Renal pelvis (tissue), 4 donors: Measurements from ENCODE around the gene HVCN1. TPM values are rescaled to one million over a fixed set of nuclear protein-coding genes. Genes with fewer than 3 reads are reported as not detected.
A peak's percentile ranks its signal among the peaks of the same experiment; 100 is the strongest.
"Not testable (repeated sequence)": the region's sequence is repeated elsewhere in the genome, so short reads cannot be mapped to it uniquely, and the experiment has no call there.

Experiments used
- DNase-seq: peaks from one replicate; pipeline ENCODE4 v3.0.0-alpha.2; 2013
- polyA plus RNA-seq, 3 donors: library from polyadenylated mRNA; unstranded; fragments of 120-200 nt; gene quantifications; one replicate each; pipeline ENCODE4 v1.2.1, GENCODE V29; 2013; ENCODE audit not compliant: insufficient read length in 3 of 3

Gene HVCN1
- polyA plus RNA-seq, 3 donors = 9.8 to 10.2 (median 9.8) TPM

DNA sequence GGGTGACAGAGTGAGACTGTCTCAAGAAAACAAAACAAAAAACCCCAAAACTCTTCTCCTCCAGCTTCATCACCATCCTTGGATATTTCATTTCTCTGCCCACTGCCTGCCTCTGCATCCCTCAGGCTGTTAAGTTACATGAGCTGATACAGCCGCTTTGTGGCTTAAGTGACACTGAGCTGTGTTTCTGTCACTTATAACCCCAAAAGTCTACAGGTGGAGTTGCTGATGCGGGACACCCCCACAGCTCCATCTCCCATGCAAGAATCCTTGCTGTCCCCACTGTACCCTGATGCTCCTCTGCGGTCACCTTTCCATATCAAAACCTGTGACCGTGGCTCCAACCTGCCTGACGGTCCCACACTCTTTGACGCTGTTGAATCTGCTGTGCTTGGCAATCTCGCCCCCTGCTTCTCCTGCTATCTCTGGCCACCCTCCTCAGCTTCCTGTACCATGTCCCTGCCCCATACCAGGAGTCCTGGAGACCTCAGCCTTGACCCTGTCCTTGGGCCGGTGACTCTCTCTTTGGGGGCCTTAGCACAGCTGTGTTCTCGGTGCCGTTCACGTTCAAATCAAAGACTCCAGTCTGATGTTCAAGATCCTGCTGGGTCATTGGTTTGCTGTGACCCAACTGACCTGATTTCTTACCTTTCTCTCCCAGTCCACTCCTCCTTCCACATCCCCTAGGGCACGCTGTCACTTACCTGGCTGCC lies 20.3 kb downstream of the HVCN1 start:
- DNase-seq = no peak

DNA sequence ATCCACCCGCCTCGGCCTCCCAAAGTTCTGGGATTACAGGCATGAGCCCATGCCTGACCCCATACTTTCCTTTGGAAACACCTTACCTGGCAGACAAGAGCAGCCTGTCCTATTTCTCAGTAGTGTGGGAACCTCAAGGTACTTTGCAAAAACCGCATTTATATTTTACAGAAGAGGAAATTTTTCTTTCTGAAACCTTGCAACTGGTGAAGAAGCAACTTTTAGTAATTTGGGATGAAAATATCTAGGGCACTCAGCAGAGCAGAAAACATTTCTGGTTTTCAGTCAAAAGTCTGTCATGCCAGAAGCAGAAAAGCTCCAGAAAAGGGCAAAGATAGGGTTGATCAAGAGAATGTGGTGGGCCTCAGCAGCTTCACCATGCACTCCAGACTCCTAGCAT lies 21.2 kb downstream of the HVCN1 start:
- DNase-seq = no peak

DNA sequence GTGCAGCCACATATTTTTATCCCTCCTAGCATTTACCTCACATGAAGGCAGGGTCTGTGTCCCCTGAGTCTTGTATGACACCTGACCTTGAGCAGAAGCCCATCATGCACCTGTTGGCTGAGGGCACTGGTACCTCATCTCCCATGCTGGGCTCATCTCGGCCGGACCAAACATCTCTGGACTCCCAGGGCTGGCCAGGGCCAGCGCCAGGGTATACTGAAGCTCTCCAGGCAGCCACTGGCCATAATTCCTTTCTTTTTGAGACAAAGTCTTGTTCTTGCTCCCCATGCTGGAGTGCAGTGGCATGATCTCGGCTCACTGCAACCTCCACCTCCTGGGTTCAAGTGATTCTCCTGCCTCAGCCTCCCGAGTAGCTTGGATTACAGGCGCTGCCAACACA lies 22.0 kb downstream of the HVCN1 start:
- DNase-seq = no peak

DNA sequence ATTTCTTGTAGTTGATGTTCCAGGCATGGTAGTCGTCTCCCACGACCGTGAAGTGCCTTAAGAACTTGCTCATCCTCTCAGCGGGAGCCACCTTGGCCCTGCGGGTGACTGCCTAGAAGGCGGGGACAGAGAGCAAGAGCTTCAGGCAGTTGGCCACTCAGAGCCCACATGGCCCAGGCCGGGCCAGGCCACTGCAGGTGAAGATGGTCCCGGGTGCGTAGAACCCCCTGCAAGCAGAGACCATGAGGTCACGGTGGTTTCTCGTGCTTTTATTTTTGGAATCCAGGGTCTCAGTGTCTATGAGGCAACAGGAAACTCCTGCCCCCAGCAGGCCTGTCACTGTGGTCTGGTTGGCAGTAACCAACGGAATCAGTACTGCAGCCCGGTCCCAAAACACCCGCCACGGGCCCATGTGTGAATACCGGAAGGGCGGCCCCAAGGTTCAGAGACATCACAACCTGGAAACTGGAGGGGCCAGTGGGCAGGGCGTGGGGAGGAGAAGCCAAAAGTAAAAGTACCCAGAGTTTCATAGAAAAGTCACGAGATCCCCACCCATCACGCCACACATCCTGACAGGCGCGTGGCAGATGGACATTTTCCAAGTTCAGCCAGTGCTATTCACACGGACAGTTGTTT lies 27.5 kb downstream of the HVCN1 start:
- no peak for DNase-seq

DNA sequence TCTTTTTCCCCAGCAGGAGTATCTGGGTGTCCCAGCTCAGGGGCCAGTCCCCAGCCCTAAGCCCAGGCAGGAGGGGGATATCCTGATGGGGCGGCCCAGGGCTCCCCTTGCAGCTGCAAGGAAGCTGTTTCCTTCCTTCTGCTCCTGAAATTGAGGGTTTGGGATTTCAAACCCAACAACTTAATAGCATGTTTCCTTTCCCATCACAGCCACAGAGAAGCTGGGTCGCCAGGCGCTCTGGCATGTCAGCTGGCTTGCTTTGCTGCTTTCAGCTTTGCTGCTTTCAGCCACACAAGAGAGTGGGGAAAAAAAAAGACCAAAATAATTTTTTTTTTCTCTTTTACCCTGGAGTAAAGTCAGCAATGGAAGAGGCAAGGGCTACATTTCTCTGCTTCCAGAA lies 30.0 kb downstream of the HVCN1 start:
- DNase-seq = no peak

DNA sequence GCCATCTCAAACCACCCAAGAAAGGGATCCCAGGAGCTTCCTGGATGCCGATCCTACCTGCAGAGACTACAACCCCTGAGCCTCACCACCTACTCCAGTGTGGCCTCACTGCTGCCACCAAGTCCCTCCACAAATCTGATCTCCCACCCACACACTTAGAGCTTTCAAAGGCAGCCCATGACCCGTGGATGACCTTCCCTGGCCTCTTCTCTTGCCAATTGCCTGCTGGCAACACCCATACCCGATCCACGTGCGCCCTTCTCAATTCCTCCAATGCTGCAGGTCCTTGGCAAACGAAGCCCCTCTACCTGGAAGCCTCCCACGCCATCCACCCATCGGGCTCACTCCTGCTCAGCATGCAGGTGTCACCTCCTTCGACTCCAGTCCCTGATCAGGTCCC lies 30.7 kb downstream of the HVCN1 start:
- no peak for DNase-seq

DNA sequence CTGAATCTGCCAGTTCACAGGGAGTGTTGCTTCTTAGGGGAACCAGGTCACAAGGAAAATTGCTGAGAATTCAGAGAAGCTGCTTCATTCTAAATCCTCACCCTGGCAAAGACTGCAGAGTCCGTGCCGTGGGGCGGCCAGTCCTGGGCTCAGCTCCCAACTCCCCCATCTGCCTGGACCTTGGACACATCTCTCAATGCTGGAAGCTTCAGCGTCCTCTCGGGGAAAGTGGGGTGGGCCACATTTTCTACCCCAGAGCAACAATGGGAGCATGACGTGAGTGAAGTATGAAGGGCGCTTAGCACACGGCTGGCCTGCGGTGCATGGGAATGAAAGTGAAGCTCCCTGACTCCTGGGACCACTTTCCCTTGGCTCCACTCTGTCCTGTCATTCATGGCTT lies 31.2 kb downstream of the HVCN1 start:
- no peak for DNase-seq

DNA sequence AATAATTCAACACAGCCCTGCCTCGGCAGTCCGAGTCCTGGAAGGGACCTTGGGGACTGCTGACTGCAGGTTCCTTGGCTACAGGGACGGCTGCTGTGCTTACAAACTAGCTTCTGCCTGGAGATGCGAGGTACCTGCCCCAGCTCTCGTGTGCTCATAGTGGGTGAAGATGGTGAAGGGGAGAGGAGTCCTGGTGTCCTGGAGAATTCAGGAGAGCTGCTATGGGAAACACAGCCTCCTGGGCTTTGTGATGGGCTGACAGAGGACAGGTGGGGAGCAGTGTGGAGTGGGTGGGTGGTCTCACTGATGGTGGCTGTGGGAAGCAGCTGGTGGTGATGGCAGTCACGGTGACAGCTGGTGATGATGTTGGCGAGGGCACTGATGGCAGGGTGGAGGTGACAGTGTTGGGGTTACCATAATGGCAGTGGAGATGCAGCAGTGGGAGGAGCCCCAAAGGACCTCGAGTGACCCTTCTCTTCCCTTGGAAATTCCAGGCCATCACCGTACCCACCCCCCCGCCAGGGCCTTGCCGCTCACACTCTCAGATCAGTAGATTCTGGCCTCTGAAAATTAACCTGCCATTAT lies 32.8 kb downstream of the HVCN1 start:
- DNase-seq = no peak

DNA sequence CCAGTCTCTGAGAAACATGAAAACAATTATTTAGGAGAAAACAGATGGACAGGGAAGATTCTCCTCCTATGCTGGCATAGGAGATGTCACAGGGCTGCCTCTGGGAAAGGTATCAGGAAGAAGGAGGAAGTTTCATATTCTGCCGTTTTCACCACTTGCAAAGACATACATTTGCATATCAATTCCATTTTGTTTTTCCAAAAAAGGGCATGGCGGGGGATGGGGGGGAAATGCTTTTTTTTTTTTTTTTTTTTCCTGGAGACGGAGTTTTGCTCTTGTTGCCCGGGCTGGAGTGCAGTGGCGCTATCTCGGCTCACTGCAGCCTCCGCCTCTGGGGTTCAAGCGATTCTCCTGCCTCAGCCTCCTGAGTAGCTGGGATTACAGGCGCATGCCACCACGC lies 34.7 kb downstream of the HVCN1 start:
- not testable (repeated sequence) for DNase-seq

DNA sequence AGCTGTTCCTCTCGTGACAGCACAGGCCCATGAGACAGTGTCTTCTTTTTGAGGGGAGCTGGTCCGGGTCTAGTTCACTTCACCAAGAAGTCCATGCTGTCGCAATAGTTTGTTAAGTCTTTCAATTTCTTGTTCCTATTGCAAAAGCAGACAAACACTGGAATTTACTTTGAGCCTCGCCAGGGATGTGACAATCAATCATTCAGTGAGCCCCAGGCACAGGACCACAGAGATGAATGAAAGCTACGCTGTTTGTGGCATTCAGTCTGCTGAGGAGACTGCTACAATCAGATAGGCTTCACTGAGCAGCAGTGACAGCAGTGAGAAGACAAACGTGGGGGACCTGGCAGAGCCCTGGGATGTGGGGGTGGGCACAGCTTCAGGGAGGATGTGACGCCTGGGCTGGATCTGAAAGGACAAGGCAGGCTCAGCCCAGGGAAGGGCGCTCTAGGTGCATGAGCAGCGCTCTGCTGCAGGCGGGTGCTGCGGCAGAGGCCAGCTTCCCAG lies 39.5 kb downstream of the HVCN1 start:
- peak; percentile 35 for DNase-seq

DNA sequence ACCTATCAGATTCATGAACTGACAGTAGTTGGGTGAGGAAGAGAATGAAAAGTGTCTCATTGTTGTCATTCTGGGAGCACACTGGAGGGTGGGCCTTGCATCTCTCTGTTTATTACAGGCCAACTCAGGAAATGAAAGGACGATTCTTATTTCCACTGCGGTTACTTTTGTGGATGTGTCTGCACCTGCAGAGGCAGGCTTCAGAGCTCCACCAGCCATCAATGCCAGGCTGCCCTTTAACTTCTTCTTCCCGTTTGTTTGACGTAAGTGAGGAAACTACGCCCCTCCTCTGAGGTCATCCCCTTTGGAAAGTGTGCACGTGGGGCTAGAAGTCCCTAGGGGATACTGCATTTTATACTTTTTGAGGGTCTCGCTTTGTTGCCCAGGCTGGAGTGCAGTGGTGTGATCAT lies 41.3 kb downstream of the HVCN1 start:
- DNase-seq = no peak

DNA sequence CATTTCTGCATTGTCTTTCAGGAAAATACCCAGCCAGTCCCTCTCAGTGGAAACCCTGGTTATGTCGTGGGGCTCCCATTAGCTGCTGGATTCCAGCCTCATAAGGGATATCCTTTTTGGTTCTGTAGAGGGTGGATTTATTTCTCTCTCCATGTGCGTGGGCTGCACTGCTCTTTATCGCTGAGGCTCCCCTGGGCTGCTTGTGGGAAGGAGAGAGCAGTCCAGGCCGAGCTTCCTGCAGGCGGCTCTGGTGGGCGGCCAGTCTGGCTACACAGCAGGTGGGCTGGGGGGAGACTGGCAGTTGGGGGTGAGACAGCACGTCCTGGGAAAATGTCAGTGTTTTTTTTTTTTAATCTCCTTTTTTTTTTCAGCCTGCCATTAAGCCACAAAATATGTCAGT lies 47.4 kb downstream of the HVCN1 start:
- DNase-seq = peak; percentile 22

DNA sequence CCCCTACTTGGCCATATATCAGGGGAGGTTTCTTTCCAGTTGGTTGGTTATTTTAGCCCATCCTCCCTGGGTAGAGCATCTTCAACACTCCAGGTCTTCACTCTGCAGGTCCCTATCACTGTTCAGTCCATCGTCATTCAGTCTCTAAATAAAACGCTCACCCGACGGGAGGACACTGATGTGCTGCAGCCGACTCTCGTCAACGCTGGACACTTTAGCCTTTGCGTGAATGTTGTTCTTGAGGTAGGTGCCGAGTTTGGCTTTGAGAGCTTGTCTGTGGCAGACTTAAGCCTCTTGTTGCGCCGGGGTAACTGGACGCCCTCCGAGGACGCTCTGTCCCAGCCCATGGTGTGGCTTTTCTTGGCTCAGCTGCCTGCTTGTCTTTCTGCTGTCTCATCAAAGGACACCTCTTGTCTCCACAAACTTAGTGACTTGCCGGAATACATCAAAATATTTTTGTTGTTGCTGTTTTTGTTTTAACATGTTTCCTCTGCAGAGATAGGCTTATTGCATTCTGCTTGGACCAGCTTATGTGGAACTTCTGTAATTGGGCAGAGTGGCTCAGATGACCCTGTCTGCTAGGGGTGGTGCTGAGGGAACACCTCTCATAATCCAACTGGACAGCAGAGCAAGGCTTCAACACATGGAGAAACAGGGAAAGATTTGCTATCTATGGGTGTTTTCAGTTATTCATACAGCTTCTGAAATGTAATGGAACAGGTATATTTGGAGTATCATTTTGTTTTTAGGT lies 48.5 kb downstream of the HVCN1 start:
- DNase-seq = no peak

DNA sequence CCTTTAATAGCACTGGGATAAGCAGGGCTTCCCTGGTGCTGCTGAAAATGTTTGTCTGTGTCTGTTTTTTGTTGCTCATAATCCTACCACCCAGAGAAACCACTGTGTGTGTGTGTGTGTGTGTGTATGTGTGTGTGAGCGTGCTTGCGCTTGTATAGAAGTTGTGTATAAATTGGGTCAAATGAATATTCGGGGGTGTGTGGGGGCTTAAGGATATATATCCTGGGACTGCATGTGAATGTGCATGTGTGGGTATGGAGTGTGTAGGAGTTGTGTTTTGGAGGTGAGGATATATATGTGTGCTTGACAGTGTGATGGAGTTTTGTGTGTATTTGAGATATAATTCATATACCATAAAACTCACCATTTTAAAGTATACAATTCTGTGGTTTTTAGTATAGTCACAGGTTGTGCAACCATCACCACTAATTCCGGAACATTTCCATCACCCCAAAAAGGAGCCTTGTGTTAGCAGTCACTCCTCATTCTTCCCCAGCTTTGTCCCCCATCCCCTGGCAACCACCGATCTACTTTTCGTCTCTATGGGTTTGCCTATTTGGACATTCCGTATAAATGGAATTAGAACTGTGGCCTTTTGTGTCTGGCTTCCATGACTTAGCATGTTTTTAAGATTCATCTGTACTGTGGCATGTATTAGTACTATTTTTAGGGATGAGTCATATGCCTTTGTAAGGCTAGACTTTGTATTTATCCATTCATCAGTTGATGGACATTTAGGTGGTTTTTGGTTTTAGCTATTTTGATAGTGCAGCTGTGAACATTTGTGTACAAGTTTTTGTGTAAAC lies 49.4 kb downstream of the HVCN1 start:
- no peak for DNase-seq

DNA sequence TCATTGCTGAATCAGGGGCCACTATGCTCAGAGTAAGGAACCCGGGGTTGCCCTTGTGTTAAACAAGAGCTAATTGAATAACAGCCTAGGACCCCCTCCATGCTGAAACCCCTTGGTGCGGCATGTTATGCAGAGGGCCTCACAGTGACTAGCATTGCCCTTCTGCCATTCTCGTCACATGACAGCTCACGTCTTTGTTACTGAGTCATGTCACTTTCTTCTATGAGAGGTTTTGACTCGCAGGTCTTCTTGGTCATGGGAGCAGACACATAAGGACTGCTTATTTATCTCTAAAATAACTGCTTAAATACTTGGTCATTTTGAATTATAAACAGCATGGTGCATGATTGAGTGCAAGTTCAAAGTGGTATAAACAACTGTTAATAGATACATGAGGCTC lies 50.1 kb downstream of the HVCN1 start:
- no peak for DNase-seq

DNA sequence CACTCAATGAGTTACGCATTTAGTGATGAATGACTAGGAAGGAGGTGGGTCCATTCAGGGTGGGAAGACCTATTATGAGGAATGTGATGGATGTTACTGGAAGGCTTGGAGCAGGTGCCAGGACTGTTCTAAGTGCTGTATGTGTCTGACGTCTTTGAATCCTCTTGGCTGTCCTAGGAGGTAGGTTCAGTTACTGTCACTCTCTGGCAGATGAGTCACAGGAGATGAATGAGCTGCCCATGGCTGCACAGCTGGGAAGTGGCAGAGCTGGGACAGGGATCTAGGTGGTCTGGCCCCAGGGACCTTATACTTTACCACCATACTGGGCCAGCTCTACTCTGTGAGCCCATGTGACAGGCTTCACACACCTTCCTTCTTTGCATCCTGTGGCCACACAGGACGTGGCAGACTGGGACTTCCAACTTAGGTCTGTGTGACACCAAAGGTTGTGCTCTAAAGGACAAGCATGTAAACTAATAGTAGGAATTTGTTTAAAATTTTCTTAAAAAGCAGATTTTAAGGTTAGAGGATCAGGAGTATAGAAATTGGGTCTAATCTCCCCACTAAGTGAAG lies 51.0 kb downstream of the HVCN1 start:
- DNase-seq = no peak

DNA sequence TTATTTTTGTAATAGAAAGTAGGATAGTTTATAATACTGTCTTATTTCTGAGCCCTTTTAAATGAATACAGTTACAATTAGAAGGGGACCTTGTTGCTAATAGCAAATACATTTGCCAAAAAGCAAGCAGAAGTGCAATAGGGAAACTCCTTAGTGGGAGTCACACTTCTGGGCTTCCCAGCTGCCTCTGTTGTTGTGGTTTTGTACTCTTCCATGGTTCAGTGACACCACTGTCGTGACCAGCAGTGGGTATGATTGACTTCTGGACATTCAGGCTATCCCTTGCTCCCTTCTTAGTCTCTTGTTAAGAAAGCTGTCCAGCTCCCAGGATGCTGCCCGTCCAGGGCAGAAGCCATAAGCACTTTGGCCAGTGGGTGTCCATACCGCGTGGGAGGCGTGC lies 52.4 kb downstream of the HVCN1 start:
- no peak for DNase-seq

DNA sequence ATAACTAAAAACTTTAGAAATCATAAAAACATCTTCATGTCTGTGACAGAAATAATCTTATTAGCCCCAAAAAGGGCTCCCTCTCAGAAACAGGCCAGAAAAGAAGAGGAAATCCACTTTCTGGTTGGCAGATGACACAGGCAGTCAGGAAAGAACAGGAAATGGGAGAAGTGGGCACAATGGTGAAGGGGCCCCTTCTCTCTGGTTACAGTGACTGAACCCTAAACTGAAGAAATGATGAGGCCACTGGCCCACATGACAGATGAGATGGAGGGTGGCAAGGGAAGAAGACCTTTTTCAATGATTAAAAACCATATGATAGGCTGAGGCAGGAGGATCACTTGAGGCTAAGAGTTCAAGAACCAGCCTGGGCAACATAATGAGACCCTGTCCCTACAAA lies 53.9 kb downstream of the HVCN1 start:
- DNase-seq = no peak

DNA sequence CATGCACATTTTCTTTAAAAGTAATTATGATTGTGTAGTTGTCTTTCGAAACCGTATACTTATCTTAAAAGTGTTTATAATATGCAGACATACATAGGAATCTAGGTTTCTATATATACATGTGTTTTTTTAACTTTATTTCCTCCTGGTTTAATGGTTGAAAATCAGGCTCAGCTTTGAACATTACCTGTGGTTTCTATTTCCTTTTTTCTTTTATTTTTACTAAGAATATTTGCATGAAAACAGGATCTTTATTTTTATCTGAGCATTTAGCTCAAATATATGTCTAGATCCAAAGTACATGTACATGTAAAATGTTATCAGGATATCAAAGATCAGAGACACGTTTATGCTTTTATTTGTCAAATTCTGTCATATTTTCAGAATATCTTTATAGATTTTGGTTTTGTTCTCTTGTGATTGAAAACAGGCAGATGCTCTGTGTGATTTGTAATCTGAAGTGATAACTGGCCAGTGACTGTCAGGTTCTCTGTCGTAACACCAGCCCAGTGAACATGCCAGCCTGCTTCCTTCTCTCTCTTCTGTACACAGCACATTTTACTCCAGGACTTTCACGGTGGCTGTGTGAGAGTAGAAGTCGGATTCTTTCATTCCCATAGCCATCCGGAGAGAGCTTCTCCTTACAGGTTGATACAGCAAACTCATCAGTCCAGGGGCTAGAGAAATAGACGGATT lies 61.3 kb downstream of the HVCN1 start:
- no peak for DNase-seq

DNA sequence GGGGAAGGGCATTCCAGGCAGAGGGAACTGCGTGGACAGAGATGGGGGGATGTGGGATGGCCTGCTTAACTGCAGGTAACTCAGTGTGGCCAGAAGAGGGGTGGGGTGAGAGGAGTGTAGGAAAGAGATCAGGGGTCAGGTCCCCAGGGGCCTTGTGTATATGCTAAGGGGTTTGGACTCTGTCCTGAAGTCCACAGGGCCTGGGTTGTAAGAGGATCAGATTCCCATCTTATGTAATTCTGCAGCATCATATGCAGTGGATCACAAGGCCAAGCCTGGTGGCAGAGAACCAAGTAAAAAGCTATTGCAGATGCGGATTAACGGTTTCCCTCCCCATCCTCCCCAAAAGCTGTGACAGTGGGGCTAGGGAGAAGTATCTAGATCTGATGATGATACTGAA lies 66.3 kb downstream of the HVCN1 start:
- DNase-seq = no peak

DNA sequence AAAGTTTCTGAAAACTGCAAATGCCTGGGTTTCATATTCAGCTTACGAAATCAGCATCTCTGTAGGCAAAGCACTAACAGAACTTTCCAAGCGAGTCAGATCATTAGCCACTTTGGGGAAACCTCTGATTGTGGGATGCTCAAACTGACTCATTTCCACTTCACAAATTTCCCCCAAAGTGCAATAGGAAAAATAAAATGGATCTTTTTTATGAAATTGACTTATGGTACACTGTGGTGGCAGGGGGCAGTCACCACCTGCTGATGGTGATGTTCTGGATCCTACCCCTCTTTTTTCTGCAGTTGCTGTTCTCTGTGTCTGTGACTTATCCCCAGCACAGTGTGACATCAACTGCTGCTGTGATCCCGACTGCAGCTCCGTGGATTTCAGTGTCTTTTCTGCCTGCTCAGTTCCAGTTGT lies 69.4 kb downstream of the HVCN1 start:
- no peak for DNase-seq
